Measurements from ENCODE around the gene PRM3. TPM values are rescaled to one million over a fixed set of nuclear protein-coding genes. Genes with fewer than 3 reads are reported as not detected.

PRM3 gene
- total RNA-seq, 1 experiment from 2014 or later, result not detected

DNA sequence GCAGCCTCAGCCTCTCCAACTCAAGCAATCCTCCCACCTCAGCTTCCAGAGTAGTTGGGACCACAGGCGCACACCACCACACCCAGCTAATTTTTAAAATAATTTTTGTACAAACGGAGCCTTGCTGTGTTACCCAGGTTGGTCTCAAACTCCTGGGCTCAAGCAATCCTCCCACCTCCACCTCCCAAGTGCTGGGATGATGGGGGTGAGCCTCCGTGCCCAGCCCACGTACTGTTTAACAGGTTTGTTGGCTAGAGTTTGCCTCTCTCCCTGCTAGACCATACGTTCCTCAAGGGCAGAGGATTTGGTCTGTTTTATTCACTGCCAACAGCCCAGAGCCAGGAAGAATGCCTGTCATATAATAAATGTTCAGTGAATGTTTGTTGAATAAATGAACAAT lies 44.0 kb downstream of the PRM3 start:
- H3K36me3 Mint-ChIP-seq (ENCODE audit: insufficient read depth, unreplicated experiment), result no peaks in the 10 kb centered on the region
- DNase-seq, result no peak
- TF ChIP-seq, protein P1, sequence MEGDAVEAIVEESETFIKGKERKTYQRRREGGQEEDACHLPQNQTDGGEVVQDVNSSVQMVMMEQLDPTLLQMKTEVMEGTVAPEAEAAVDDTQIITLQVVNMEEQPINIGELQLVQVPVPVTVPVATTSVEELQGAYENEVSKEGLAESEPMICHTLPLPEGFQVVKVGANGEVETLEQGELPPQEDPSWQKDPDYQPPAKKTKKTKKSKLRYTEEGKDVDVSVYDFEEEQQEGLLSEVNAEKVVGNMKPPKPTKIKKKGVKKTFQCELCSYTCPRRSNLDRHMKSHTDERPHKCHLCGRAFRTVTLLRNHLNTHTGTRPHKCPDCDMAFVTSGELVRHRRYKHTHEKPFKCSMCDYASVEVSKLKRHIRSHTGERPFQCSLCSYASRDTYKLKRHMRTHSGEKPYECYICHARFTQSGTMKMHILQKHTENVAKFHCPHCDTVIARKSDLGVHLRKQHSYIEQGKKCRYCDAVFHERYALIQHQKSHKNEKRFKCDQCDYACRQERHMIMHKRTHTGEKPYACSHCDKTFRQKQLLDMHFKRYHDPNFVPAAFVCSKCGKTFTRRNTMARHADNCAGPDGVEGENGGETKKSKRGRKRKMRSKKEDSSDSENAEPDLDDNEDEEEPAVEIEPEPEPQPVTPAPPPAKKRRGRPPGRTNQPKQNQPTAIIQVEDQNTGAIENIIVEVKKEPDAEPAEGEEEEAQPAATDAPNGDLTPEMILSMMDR (IDR thresholded peaks at IDR 0.05; ENCODE audit: unreplicated experiment), result no peak
- no TSS peak for BruUV-seq (replicated peaks)
- no peak overlapping the region for H3K4me3 Mint-ChIP-seq (ENCODE audit: low read depth, unreplicated experiment)
- H3K27me3 Mint-ChIP-seq (ENCODE audit: unreplicated experiment), result no peaks in the 10 kb centered on the region
- CTCF ChIA-PET, result interaction anchor here (0.6 kb wide), 1 partner anchor 15 kb away, joined by 7 read pairs; no protein-coding TSS in a partner anchor
- intact Hi-C loops (cut with micrococcal nuclease; ENCODE audit: unreplicated experiment), result no loop called here
- H3K4me1 Mint-ChIP-seq (ENCODE audit: low read depth, unreplicated experiment), result peaks cover 15% of the 10 kb centered on the region
- no peak overlapping the region for H3K27ac Mint-ChIP-seq (ENCODE audit: unreplicated experiment)
- no peaks in the 10 kb centered on the region for H3K9me3 Mint-ChIP-seq (ENCODE audit: low read depth, unreplicated experiment)

DNA sequence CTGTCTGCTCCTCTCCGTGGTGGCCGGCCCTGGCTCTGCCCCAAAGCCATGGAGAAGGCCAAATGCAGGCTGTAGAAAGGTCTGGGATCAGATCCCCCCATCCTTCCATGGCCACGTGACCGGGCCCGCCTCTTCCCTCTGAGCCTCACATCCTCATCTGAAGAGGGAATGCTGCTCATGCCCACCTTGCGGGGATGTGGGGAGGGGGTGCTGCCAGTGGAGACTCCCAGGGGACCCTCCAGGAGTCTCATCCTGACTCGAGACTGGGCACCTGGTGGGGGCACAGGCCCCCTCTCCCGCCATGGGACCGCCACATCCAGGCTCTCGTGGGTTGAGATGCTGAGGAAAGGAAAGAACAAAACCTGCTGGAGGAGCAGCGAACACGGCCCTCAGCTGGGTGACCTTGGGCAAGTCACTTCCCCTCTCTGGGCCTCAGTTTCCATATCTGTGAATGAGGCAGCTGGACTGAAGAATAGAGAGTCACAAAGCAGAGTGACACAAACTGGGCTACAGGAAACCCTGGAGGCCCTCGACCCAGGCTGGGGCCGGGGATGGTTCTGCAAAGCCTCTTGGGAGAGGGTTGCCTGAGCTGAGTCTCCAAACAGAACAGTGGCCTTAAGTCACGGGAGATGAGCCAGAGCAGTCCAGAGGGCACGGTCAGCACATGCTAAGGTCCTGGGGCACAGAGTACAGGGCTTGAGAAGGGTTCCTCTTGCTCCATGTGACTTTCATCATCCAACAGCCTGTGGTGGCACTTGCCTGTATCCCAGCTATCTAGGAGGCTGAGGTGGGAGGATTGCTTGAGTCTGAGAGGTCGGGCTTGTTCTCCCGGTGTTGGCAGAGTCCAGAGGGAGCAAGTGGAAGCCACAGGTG lies 47.5 kb downstream of the PRM3 start:
- no peak for DNase-seq
- intact Hi-C loops (cut with micrococcal nuclease; ENCODE audit: unreplicated experiment), result no loop called here
- CTCF ChIA-PET, result interaction anchor here (1.1 kb wide), 1 partner anchor 20 kb away, joined by 7 read pairs; no protein-coding TSS in a partner anchor
- Mint-ChIP-seq H3K27ac (ENCODE audit: unreplicated experiment) (no peak overlapping the region), H3K27me3 (ENCODE audit: unreplicated experiment) (no peaks in the 10 kb centered on the region), H3K36me3 (ENCODE audit: insufficient read depth, unreplicated experiment) (no peaks in the 10 kb centered on the region), H3K4me3 (ENCODE audit: low read depth, unreplicated experiment) (no peak overlapping the region), H3K9me3 (ENCODE audit: low read depth, unreplicated experiment) (no peaks in the 10 kb centered on the region), H3K4me1 (ENCODE audit: low read depth, unreplicated experiment) (peaks cover 7% of the 10 kb centered on the region)
- TF ChIP-seq, protein P1 (IDR thresholded peaks at IDR 0.05; ENCODE audit: unreplicated experiment), result no peak
- BruUV-seq (replicated peaks), result no TSS peak

DNA sequence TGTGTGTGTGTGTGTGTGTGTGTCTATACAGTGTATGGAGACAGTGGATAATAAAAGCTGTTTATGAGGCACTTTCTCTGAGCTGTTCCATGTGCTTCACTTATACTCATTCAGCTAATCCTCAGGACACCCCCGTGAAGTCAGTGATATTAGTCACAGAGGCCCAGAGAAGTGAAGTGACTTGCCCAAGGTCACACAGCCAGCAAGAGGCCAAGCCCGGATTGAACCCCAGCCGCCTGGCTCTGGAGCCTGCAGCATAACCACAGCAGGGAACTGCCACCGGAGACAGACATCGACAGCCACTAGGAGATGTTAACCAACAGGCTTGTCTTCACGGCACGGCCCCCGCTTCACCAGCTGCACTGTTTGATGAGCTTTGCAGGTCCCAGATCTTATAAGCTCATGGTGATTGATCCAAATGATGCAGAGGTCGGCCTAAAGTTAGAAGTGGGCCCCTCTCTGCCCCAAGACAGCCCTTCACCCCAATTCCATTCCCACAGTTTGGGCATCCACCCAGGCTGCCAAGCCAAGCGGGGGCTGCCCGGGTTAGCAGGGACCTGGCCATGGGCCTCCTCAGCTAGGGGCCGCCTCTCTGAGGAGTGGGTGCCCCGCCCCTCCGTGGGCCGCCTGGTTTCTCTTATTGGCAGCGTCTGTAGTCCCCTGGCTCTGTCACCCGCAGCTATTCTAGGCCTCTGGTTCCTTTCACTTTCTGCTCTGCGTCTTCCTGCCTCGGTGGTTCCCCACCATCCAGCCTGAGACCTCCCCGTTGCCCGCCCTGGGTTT lies 48.3 kb downstream of the PRM3 start:
- intact Hi-C loops (cut with micrococcal nuclease; ENCODE audit: unreplicated experiment), result no loop called here
- no TSS peak for BruUV-seq (replicated peaks)
- no peak overlapping the region for H3K4me3 Mint-ChIP-seq (ENCODE audit: low read depth, unreplicated experiment)

More for the DNA sequence above, 48.3 kb downstream of the PRM3 start:
- CTCF ChIA-PET, result no interaction called here
- peaks cover 4% of the 10 kb centered on the region for H3K4me1 Mint-ChIP-seq (ENCODE audit: low read depth, unreplicated experiment)
- no peak overlapping the region for H3K27ac Mint-ChIP-seq (ENCODE audit: unreplicated experiment)
- no peaks in the 10 kb centered on the region for H3K27me3 Mint-ChIP-seq (ENCODE audit: unreplicated experiment)
- DNase-seq, result no peak
- no peaks in the 10 kb centered on the region for H3K9me3 Mint-ChIP-seq (ENCODE audit: low read depth, unreplicated experiment)
- no peaks in the 10 kb centered on the region for H3K36me3 Mint-ChIP-seq (ENCODE audit: insufficient read depth, unreplicated experiment)
- TF ChIP-seq, protein P1 (IDR thresholded peaks at IDR 0.05; ENCODE audit: unreplicated experiment), result no peak

Measured in Calu3 (cell line).